Activated T-helper 9 cell treated with anti-CD3 and anti-CD28 coated beads, Interleukin-2, amount 50 U/mL, for 16 hours (primary cell): ENCODE measurements around the gene ATP6V0D1.
"Not testable (repeated sequence)": the region's sequence is repeated elsewhere in the genome, so short reads cannot be mapped to it uniquely, and the experiment has no call there.

Experiments used
- DNase-seq: peaks from one replicate; pipeline ENCODE4 v3.0.0-alpha.2; 2020; ENCODE audit warnings: low read depth

ATP6V0D1 gene

GRCh38 chr16:67428146-67428731 is 52.7 kb downstream of the ATP6V0D1 start:
- peak; percentile 33 for DNase-seq

GRCh38 chr16:67426950-67427349 is 54.0 kb downstream of the ATP6V0D1 start:
- no peak for DNase-seq

GRCh38 chr16:67426022-67426421 is 54.9 kb downstream of the ATP6V0D1 start:
- no peak for DNase-seq

GRCh38 chr16:67425580-67425979 is 55.4 kb downstream of the ATP6V0D1 start:
- DNase-seq = no peak

- no peak for DNase-seq
These were observed 55.9 kb downstream of the ATP6V0D1 start for GRCh38 chr16:67425061-67425460.

- no peak for DNase-seq
These were observed 56.7 kb downstream of the ATP6V0D1 start for GRCh38 chr16:67424261-67424615.

GRCh38 chr16:67423611-67424260 is 57.2 kb downstream of the ATP6V0D1 start:
- DNase-seq = no peak

- no peak for DNase-seq
These were observed 57.9 kb downstream of the ATP6V0D1 start for GRCh38 chr16:67423015-67423414.

- no peak for DNase-seq
These were observed 59.9 kb downstream of the ATP6V0D1 start for GRCh38 chr16:67421030-67421429.

- DNase-seq = no peak
These were observed 61.0 kb downstream of the ATP6V0D1 start for GRCh38 chr16:67419931-67420330.

GRCh38 chr16:67419502-67419901 is 61.5 kb downstream of the ATP6V0D1 start:
- DNase-seq = no peak

GRCh38 chr16:67417333-67418061 is 63.5 kb downstream of the ATP6V0D1 start:
- DNase-seq = no peak

GRCh38 chr16:67415872-67416793 is 64.8 kb downstream of the ATP6V0D1 start, which contains the start of gene ZDHHC1:
Gene ZDHHC1, minus strand, starts transcription at chr16:67416477. Its CDS starts 8,702 bp downstream, at chr16:67407775.
- DNase-seq = peak; percentile 25

GRCh38 chr16:67415421-67415820 is 65.5 kb downstream of the ATP6V0D1 start:
- not testable (repeated sequence) for DNase-seq

GRCh38 chr16:67413978-67414911 is 66.7 kb downstream of the ATP6V0D1 start:
- DNase-seq = no peak

GRCh38 chr16:67412294-67412693 is 68.7 kb downstream of the ATP6V0D1 start:
- no peak for DNase-seq

- no peak for DNase-seq
These were observed 69.6 kb downstream of the ATP6V0D1 start for GRCh38 chr16:67411339-67411738.

- no peak for DNase-seq
These were observed 71.3 kb downstream of the ATP6V0D1 start for GRCh38 chr16:67409631-67410030.

- DNase-seq = no peak
These were observed 73.0 kb downstream of the ATP6V0D1 start for GRCh38 chr16:67407788-67408452.

GRCh38 chr16:67407176-67407787 is 73.7 kb downstream of the ATP6V0D1 start:
- no peak for DNase-seq
